ENCODE data around the gene PSMA7.

PSMA7 gene

GRCh38 chr20:62104234-62104789 is 38.9 kb downstream of the PSMA7 start:
- Histone ChIP-seq H3K36me3 (ENCODE audit: control insufficient read depth, insufficient read depth, low read length) (no peaks in the 10 kb centered on the region), H3K27me3 (ENCODE audit: control insufficient read depth, insufficient read depth, low read length) (no peaks in the 10 kb centered on the region), H3K4me3 (ENCODE audit: low read depth, low read length) (no peak overlapping the region), H3K9ac (ENCODE audit: low read depth, low read length) (no peak overlapping the region), H3K9me3 (ENCODE audit: control insufficient read depth, insufficient read depth, low read length) (no peaks in the 10 kb centered on the region), H3K4me1 (ENCODE audit: control insufficient read depth, insufficient read depth, low read length) (peaks cover 3% of the 10 kb centered on the region)

GRCh38 chr20:62103508-62104233 is 39.5 kb downstream of the PSMA7 start:
- H3K27me3 ChIP-seq (ENCODE audit: control insufficient read depth, insufficient read depth, low read length) = no peaks in the 10 kb centered on the region
- H3K36me3 ChIP-seq (ENCODE audit: control insufficient read depth, insufficient read depth, low read length) = no peaks in the 10 kb centered on the region
- peaks cover 3% of the 10 kb centered on the region for H3K4me1 ChIP-seq (ENCODE audit: control insufficient read depth, insufficient read depth, low read length)
- no peak overlapping the region for H3K9ac ChIP-seq (ENCODE audit: low read depth, low read length)
- no peak overlapping the region for H3K4me3 ChIP-seq (ENCODE audit: low read depth, low read length)
- H3K9me3 ChIP-seq (ENCODE audit: control insufficient read depth, insufficient read depth, low read length) = no peaks in the 10 kb centered on the region

GRCh38 chr20:62101078-62101477 is 42.1 kb downstream of the PSMA7 start:
- Histone ChIP-seq H3K9me3 (ENCODE audit: control insufficient read depth, insufficient read depth, low read length) (no peaks in the 10 kb centered on the region), H3K9ac (ENCODE audit: low read depth, low read length) (no peak overlapping the region), H3K4me3 (ENCODE audit: low read depth, low read length) (no peak overlapping the region), H3K27me3 (ENCODE audit: control insufficient read depth, insufficient read depth, low read length) (no peaks in the 10 kb centered on the region), H3K4me1 (ENCODE audit: control insufficient read depth, insufficient read depth, low read length) (peaks cover 3% of the 10 kb centered on the region), H3K36me3 (ENCODE audit: control insufficient read depth, insufficient read depth, low read length) (no peaks in the 10 kb centered on the region)

- Histone ChIP-seq H3K9ac (ENCODE audit: low read depth, low read length) (no peak overlapping the region), H3K36me3 (ENCODE audit: control insufficient read depth, insufficient read depth, low read length) (no peaks in the 10 kb centered on the region), H3K9me3 (ENCODE audit: control insufficient read depth, insufficient read depth, low read length) (no peaks in the 10 kb centered on the region), H3K27me3 (ENCODE audit: control insufficient read depth, insufficient read depth, low read length) (no peaks in the 10 kb centered on the region), H3K4me1 (ENCODE audit: control insufficient read depth, insufficient read depth, low read length) (no peaks in the 10 kb centered on the region), H3K4me3 (ENCODE audit: low read depth, low read length) (no peak overlapping the region)
Measured at GRCh38 chr20:62097881-62098407, 45.2 kb downstream of the PSMA7 start.

GRCh38 chr20:62096421-62097380 is 46.5 kb downstream of the PSMA7 start:
- H3K4me1 ChIP-seq (ENCODE audit: control insufficient read depth, insufficient read depth, low read length) = no peaks in the 10 kb centered on the region
- H3K9ac ChIP-seq (ENCODE audit: low read depth, low read length) = no peak overlapping the region
- H3K27me3 ChIP-seq (ENCODE audit: control insufficient read depth, insufficient read depth, low read length) = no peaks in the 10 kb centered on the region
- no peaks in the 10 kb centered on the region for H3K9me3 ChIP-seq (ENCODE audit: control insufficient read depth, insufficient read depth, low read length)
- no peak overlapping the region for H3K4me3 ChIP-seq (ENCODE audit: low read depth, low read length)
- no peaks in the 10 kb centered on the region for H3K36me3 ChIP-seq (ENCODE audit: control insufficient read depth, insufficient read depth, low read length)

GRCh38 chr20:62089393-62089792 is 53.8 kb downstream of the PSMA7 start:
- no peaks in the 10 kb centered on the region for H3K27me3 ChIP-seq (ENCODE audit: control insufficient read depth, insufficient read depth, low read length)
- no peaks in the 10 kb centered on the region for H3K9me3 ChIP-seq (ENCODE audit: control insufficient read depth, insufficient read depth, low read length)
- H3K9ac ChIP-seq (ENCODE audit: low read depth, low read length) = no peak overlapping the region
- H3K4me3 ChIP-seq (ENCODE audit: low read depth, low read length) = no peak overlapping the region
- H3K4me1 ChIP-seq (ENCODE audit: control insufficient read depth, insufficient read depth, low read length) = no peaks in the 10 kb centered on the region
- no peaks in the 10 kb centered on the region for H3K36me3 ChIP-seq (ENCODE audit: control insufficient read depth, insufficient read depth, low read length)

- no peak overlapping the region for H3K9ac ChIP-seq (ENCODE audit: low read depth, low read length)
- no peaks in the 10 kb centered on the region for H3K36me3 ChIP-seq (ENCODE audit: control insufficient read depth, insufficient read depth, low read length)
- no peaks in the 10 kb centered on the region for H3K27me3 ChIP-seq (ENCODE audit: control insufficient read depth, insufficient read depth, low read length)
- H3K9me3 ChIP-seq (ENCODE audit: control insufficient read depth, insufficient read depth, low read length) = no peaks in the 10 kb centered on the region
- no peak overlapping the region for H3K4me3 ChIP-seq (ENCODE audit: low read depth, low read length)
- no peaks in the 10 kb centered on the region for H3K4me1 ChIP-seq (ENCODE audit: control insufficient read depth, insufficient read depth, low read length)
Measured at GRCh38 chr20:62088258-62089127, 54.7 kb downstream of the PSMA7 start.

GRCh38 chr20:62087632-62088031 is 55.6 kb downstream of the PSMA7 start:
- Histone ChIP-seq H3K9me3 (ENCODE audit: control insufficient read depth, insufficient read depth, low read length) (no peaks in the 10 kb centered on the region), H3K9ac (ENCODE audit: low read depth, low read length) (no peak overlapping the region), H3K36me3 (ENCODE audit: control insufficient read depth, insufficient read depth, low read length) (no peaks in the 10 kb centered on the region), H3K27me3 (ENCODE audit: control insufficient read depth, insufficient read depth, low read length) (no peaks in the 10 kb centered on the region), H3K4me3 (ENCODE audit: low read depth, low read length) (no peak overlapping the region), H3K4me1 (ENCODE audit: control insufficient read depth, insufficient read depth, low read length) (no peaks in the 10 kb centered on the region)

GRCh38 chr20:62087227-62087626 is 56.0 kb downstream of the PSMA7 start:
- Histone ChIP-seq H3K27me3 (ENCODE audit: control insufficient read depth, insufficient read depth, low read length) (no peaks in the 10 kb centered on the region), H3K9ac (ENCODE audit: low read depth, low read length) (no peak overlapping the region), H3K4me1 (ENCODE audit: control insufficient read depth, insufficient read depth, low read length) (no peaks in the 10 kb centered on the region), H3K9me3 (ENCODE audit: control insufficient read depth, insufficient read depth, low read length) (no peaks in the 10 kb centered on the region), H3K4me3 (ENCODE audit: low read depth, low read length) (no peak overlapping the region), H3K36me3 (ENCODE audit: control insufficient read depth, insufficient read depth, low read length) (no peaks in the 10 kb centered on the region)
